ENCODE data around the gene CPED1. TPM values are rescaled to one million over a fixed set of nuclear protein-coding genes. Genes with fewer than 3 reads are reported as not detected.

The CPED1 gene
- total and polyA plus RNA-seq, 7 experiments from 2014 or later, result 0.10 to 4.5 (median 0.40) TPM; not detected in 2

DNA sequence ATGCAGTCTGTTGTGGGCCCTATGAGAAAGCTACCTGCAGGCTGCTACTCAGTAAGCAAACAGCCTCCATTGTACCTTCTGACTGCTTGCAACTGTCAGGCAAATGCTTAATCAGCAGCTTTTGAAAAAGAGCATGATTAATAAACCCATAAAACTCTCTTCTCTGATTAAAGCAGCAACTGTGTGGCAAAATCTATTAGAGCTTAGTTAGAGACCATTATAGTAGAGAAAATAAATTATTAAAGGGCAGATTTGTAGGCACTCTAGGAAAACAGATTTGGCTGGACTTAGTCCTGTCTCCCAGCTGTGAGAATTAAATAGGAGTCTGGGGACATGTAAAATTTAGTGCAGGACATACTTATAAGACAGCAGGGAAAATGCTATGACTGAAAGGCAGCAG lies 207.8 kb downstream of the CPED1 start:
- Mint-ChIP-seq H3K4me1 (no peaks in the 10 kb centered on the region), H3K27ac (no peak overlapping the region), H3K27me3 (peaks cover 0 to 14% (median 0%) of the 10 kb centered on the region in 5 donors), H3K9me3 (no peaks in the 10 kb centered on the region), H3K36me3 (no peaks in the 10 kb centered on the region), H3K4me3 (no peak overlapping the region)
- Histone ChIP-seq H3K36me3 (ENCODE audit: control insufficient read depth in 2 of 3, insufficient read depth in 3 of 3, low read length in 3 of 3) (no peaks in the 10 kb centered on the region), H3K27ac (ENCODE audit: low read depth, low read length) (no peak overlapping the region), H3K27me3 (ENCODE audit: control insufficient read depth in 2 of 2, insufficient read depth in 2 of 2, low read length in 2 of 2) (no peaks in the 10 kb centered on the region), H3K4me1 (ENCODE audit: control insufficient read depth in 2 of 2, insufficient read depth in 2 of 2, low read length in 2 of 2) (no peaks in the 10 kb centered on the region), H3K4me3 (ENCODE audit: low read length) (no peak overlapping the region), H3K9me3 (ENCODE audit: control insufficient read depth in 2 of 3, low read length in 3 of 3) (no peaks in the 10 kb centered on the region)
- CTCF ChIA-PET, result no interaction called here
- DNase-seq, result no peak
- POLR2A ChIA-PET, result no interaction called here
- intact Hi-C loops (cut with micrococcal nuclease), result no loop called here
- no peak for ATAC-seq

DNA sequence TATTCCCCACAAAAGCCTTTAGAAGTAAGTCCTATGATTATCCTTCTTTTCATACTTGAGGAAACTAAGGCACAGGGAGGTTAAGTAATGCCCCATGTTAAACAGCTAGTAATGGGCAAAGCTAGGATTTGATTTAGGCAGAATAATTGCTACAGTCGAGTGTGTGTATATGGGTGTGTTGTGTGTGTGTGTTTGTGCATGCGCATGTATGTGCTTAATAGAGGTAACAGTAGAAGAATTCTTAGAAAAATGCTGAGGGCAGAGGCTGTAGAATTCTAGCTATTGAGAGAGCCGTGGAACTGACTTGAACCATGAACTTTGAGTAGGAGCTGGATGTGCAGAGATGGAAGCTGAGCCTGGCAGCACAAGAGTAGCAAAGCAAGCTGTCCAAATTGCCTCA lies 208.9 kb downstream of the CPED1 start:
- Mint-ChIP-seq H3K9me3 (no peaks in the 10 kb centered on the region), H3K4me1 (no peaks in the 10 kb centered on the region), H3K27me3 (peaks cover 0 to 14% (median 0%) of the 10 kb centered on the region in 5 donors), H3K27ac (no peak overlapping the region), H3K36me3 (no peaks in the 10 kb centered on the region), H3K4me3 (no peak overlapping the region)
- ATAC-seq, result no peak
- ChIA-PET POLR2A (no interaction called here), CTCF (no interaction called here)
- intact Hi-C loops (cut with micrococcal nuclease), result no loop called here
- H3K4me3 ChIP-seq (ENCODE audit: low read length), result no peak overlapping the region
- no peaks in the 10 kb centered on the region for H3K36me3 ChIP-seq (ENCODE audit: control insufficient read depth in 2 of 3, insufficient read depth in 3 of 3, low read length in 3 of 3)
- DNase-seq, result no peak
- H3K27ac ChIP-seq (ENCODE audit: low read depth, low read length), result no peak overlapping the region
- H3K9me3 ChIP-seq (ENCODE audit: control insufficient read depth in 2 of 3, low read length in 3 of 3), result no peaks in the 10 kb centered on the region
- H3K27me3 ChIP-seq (ENCODE audit: control insufficient read depth in 2 of 2, insufficient read depth in 2 of 2, low read length in 2 of 2), result no peaks in the 10 kb centered on the region
- H3K4me1 ChIP-seq (ENCODE audit: control insufficient read depth in 2 of 2, insufficient read depth in 2 of 2, low read length in 2 of 2), result no peaks in the 10 kb centered on the region

- intact Hi-C loops (cut with micrococcal nuclease), result no loop called here
- Histone ChIP-seq H3K27ac (ENCODE audit: low read depth, low read length) (no peak overlapping the region), H3K36me3 (ENCODE audit: control insufficient read depth in 2 of 3, insufficient read depth in 3 of 3, low read length in 3 of 3) (no peaks in the 10 kb centered on the region), H3K27me3 (ENCODE audit: control insufficient read depth in 2 of 2, insufficient read depth in 2 of 2, low read length in 2 of 2) (no peaks in the 10 kb centered on the region), H3K9me3 (ENCODE audit: control insufficient read depth in 2 of 3, low read length in 3 of 3) (no peaks in the 10 kb centered on the region), H3K4me3 (ENCODE audit: low read length) (no peak overlapping the region), H3K4me1 (ENCODE audit: control insufficient read depth in 2 of 2, insufficient read depth in 2 of 2, low read length in 2 of 2) (no peaks in the 10 kb centered on the region)
- POLR2A ChIA-PET, result no interaction called here
- H3K36me3 Mint-ChIP-seq, result peaks cover 0 to 4% (median 0%) of the 10 kb centered on the region in 5 donors
- no peak overlapping the region for H3K4me3 Mint-ChIP-seq
- CTCF ChIA-PET, result no interaction called here
- peaks cover 0 to 14% (median 8%) of the 10 kb centered on the region in 5 donors for H3K27me3 Mint-ChIP-seq
- H3K9me3 Mint-ChIP-seq, result peaks cover 0 to 1% (median 0%) of the 10 kb centered on the region in 11 donors
- H3K4me1 Mint-ChIP-seq, result no peaks in the 10 kb centered on the region
- ATAC-seq (no peak), DNase-seq (no peak)
- no peak overlapping the region for H3K27ac Mint-ChIP-seq
Observed at GRCh38 chr7:121198502-121198901, 210.0 kb downstream of the CPED1 start.

DNA sequence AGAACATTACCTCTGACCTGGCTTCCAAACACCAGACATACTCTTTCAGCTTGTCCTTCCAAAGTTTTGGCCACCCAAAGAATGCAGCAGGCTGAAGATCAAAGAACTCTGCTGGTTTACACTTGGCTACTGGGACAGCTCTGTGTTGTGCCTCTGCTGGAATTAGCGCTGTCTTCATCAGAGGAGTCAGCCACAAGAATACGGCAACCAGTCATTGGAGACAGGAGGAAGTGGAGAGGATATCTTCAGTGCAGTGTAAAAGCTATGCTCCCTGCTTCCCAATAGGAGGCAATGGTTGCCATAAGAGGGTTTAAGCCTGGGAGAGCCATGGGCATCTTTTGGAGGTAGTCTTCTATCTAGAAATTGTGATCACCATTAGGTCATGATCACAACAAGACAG lies 213.6 kb downstream of the CPED1 start:
- Histone ChIP-seq H3K27ac (ENCODE audit: low read depth, low read length) (no peak overlapping the region), H3K4me1 (ENCODE audit: control insufficient read depth in 2 of 2, insufficient read depth in 2 of 2, low read length in 2 of 2) (no peaks in the 10 kb centered on the region), H3K36me3 (ENCODE audit: control insufficient read depth in 2 of 3, insufficient read depth in 3 of 3, low read length in 3 of 3) (no peaks in the 10 kb centered on the region), H3K27me3 (ENCODE audit: control insufficient read depth in 2 of 2, insufficient read depth in 2 of 2, low read length in 2 of 2) (no peaks in the 10 kb centered on the region), H3K9me3 (ENCODE audit: control insufficient read depth in 2 of 3, low read length in 3 of 3) (no peaks in the 10 kb centered on the region), H3K4me3 (ENCODE audit: low read length) (no peak overlapping the region)
- ChIA-PET POLR2A (no interaction called here), CTCF (interaction anchor here (0.6 kb wide), 1 partner anchor 121 kb away, joined by 3 read pairs; no protein-coding TSS in a partner anchor)
- Mint-ChIP-seq H3K4me3 (no peak overlapping the region), H3K27ac (no peak overlapping the region), H3K27me3 (peaks cover 0 to 14% (median 9%) of the 10 kb centered on the region in 5 donors), H3K4me1 (no peaks in the 10 kb centered on the region), H3K36me3 (peaks cover 0 to 4% (median 0%) of the 10 kb centered on the region in 5 donors), H3K9me3 (peaks cover 0 to 1% (median 0%) of the 10 kb centered on the region in 11 donors)
- intact Hi-C loops (cut with micrococcal nuclease), result no loop called here
- DNase-seq, result no peak
- ATAC-seq, result no peak

DNA sequence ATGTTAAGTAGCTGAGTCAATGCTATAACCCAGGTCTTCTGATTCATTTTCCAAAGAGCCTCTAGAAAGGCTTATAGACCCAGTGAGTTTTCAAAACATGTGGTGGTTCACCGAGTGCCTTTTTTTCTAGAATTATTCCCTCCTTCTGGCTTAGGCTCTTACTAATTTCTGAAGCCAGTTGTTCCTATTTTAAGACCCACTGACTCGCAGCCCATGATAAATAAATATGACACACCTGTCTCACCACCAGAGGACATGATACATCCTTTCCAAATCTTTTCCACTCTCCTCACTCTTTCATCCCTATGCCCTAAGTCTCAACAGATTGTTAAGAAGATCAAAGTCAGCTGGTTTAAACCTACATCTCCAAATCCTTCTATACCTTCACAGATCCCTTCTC lies 214.3 kb downstream of the CPED1 start:
- intact Hi-C loops (cut with micrococcal nuclease), result no loop called here
- POLR2A ChIA-PET, result no interaction called here
- peaks cover 0 to 4% (median 0%) of the 10 kb centered on the region in 5 donors for H3K36me3 Mint-ChIP-seq
- no peak overlapping the region for H3K27ac ChIP-seq (ENCODE audit: low read depth, low read length)
- CTCF ChIA-PET, result interaction anchor here (0.6 kb wide), 1 partner anchor 121 kb away, joined by 3 read pairs; no protein-coding TSS in a partner anchor
- no peak overlapping the region for H3K4me3 Mint-ChIP-seq
- no peaks in the 10 kb centered on the region for H3K4me1 ChIP-seq (ENCODE audit: control insufficient read depth in 2 of 2, insufficient read depth in 2 of 2, low read length in 2 of 2)
- no peaks in the 10 kb centered on the region for H3K4me1 Mint-ChIP-seq
- no peaks in the 10 kb centered on the region for H3K27me3 ChIP-seq (ENCODE audit: control insufficient read depth in 2 of 2, insufficient read depth in 2 of 2, low read length in 2 of 2)
- H3K4me3 ChIP-seq (ENCODE audit: low read length), result no peak overlapping the region
- peaks cover 0 to 14% (median 8%) of the 10 kb centered on the region in 5 donors for H3K27me3 Mint-ChIP-seq
- no peaks in the 10 kb centered on the region for H3K36me3 ChIP-seq (ENCODE audit: control insufficient read depth in 2 of 3, insufficient read depth in 3 of 3, low read length in 3 of 3)
- no peak overlapping the region for H3K27ac Mint-ChIP-seq
- peaks cover 0 to 1% (median 0%) of the 10 kb centered on the region in 11 donors for H3K9me3 Mint-ChIP-seq
- ATAC-seq, result no peak
- DNase-seq, result no peak
- H3K9me3 ChIP-seq (ENCODE audit: control insufficient read depth in 2 of 3, low read length in 3 of 3), result no peaks in the 10 kb centered on the region

DNA sequence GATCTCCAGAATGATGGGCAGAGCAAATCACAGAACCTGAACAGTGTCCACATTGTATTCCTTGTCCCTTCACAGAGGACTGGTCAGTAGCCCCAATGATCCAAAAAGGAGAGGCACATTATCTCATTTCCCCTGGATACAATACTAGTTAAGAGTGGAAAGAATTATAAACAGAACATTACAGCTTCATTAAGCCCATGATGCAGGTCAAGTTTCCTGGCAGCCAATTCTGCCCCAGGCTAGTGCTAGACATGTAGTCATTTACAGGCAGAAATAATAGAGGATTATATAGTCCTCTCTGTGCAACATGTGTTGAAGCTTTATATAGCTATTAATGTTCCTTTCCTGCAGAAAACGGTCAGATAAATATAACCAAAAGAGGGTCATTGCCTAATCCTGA lies 216.0 kb downstream of the CPED1 start:
- no peaks in the 10 kb centered on the region for H3K4me1 ChIP-seq (ENCODE audit: control insufficient read depth in 2 of 2, insufficient read depth in 2 of 2, low read length in 2 of 2)
- Mint-ChIP-seq H3K4me3 (no peak overlapping the region), H3K27ac (no peak overlapping the region), H3K36me3 (peaks cover 0 to 4% (median 0%) of the 10 kb centered on the region in 5 donors), H3K27me3 (peaks cover 0 to 14% (median 0%) of the 10 kb centered on the region in 5 donors), H3K4me1 (no peaks in the 10 kb centered on the region), H3K9me3 (peaks cover 0 to 1% (median 0%) of the 10 kb centered on the region in 11 donors)
- H3K9me3 ChIP-seq (ENCODE audit: control insufficient read depth in 2 of 3, low read length in 3 of 3), result no peaks in the 10 kb centered on the region
- CTCF ChIA-PET, result no interaction called here
- ATAC-seq, result no peak
- POLR2A ChIA-PET, result no interaction called here
- DNase-seq, result no peak
- intact Hi-C loops (cut with micrococcal nuclease), result no loop called here
- H3K27me3 ChIP-seq (ENCODE audit: control insufficient read depth in 2 of 2, insufficient read depth in 2 of 2, low read length in 2 of 2), result no peaks in the 10 kb centered on the region
- no peak overlapping the region for H3K27ac ChIP-seq (ENCODE audit: low read depth, low read length)
- no peaks in the 10 kb centered on the region for H3K36me3 ChIP-seq (ENCODE audit: control insufficient read depth in 2 of 3, insufficient read depth in 3 of 3, low read length in 3 of 3)
- no peak overlapping the region for H3K4me3 ChIP-seq (ENCODE audit: low read length)

GRCh38 chr7:121205777-121206176 lies 217.3 kb downstream of the CPED1 start:
- no peak overlapping the region for H3K27ac ChIP-seq (ENCODE audit: low read depth, low read length)
- H3K4me1 ChIP-seq (ENCODE audit: control insufficient read depth in 2 of 2, insufficient read depth in 2 of 2, low read length in 2 of 2), result no peaks in the 10 kb centered on the region
- H3K4me1 Mint-ChIP-seq, result no peaks in the 10 kb centered on the region
- intact Hi-C loops (cut with micrococcal nuclease), result no loop called here
- ChIA-PET POLR2A (no interaction called here), CTCF (no interaction called here)
- H3K4me3 Mint-ChIP-seq, result no peak overlapping the region
- peaks cover 0 to 1% (median 0%) of the 10 kb centered on the region in 11 donors for H3K9me3 Mint-ChIP-seq
- DNase-seq (no peak), ATAC-seq (no peak)
- H3K27me3 ChIP-seq (ENCODE audit: control insufficient read depth in 2 of 2, insufficient read depth in 2 of 2, low read length in 2 of 2), result no peaks in the 10 kb centered on the region
- no peak overlapping the region for H3K27ac Mint-ChIP-seq
- peaks cover 0 to 4% (median 0%) of the 10 kb centered on the region in 5 donors for H3K36me3 Mint-ChIP-seq
- H3K9me3 ChIP-seq (ENCODE audit: control insufficient read depth in 2 of 3, low read length in 3 of 3), result no peaks in the 10 kb centered on the region
- H3K36me3 ChIP-seq (ENCODE audit: control insufficient read depth in 2 of 3, insufficient read depth in 3 of 3, low read length in 3 of 3), result no peaks in the 10 kb centered on the region
- H3K4me3 ChIP-seq (ENCODE audit: low read length), result no peak overlapping the region
- peaks cover 0 to 14% (median 0%) of the 10 kb centered on the region in 5 donors for H3K27me3 Mint-ChIP-seq
